Keratinocyte (primary cell): ENCODE results near the gene TICRR. TPM values are rescaled to one million over a fixed set of nuclear protein-coding genes. Genes with fewer than 3 reads are reported as not detected.

Experiments
- DNase-seq: peaks from one replicate; pipeline ENCODE4 v3.0.0-alpha.2; 2011; ENCODE audit warnings: low read depth, missing footprints, low spot score
- FAIRE-seq: peaks from 2 replicates; lab custom pipeline; 2011; peaks lifted over from hg19 to GRCh38; lab: Jason Lieb, UNC
- H2AFZ ChIP-seq: 2 replicates; pipeline ENCODE4 v1.6.0; 2012; ENCODE audit warnings: low read length, control low read depth, inconsistent platforms; ENCODE audit not compliant: control insufficient read depth
- H3K27ac ChIP-seq: 2 replicates; pipeline ENCODE4 v1.5.1; 2011; ENCODE audit warnings: low read length; ENCODE audit not compliant: control insufficient read depth, insufficient read depth
- H3K27me3 ChIP-seq: 3 replicates; pipeline ENCODE4 v1.6.0; 2011; ENCODE audit warnings: low read length; ENCODE audit not compliant: control insufficient read depth, insufficient read depth; ENCODE audit errors: extremely low read depth
- H3K36me3 ChIP-seq, 2 experiments: 2 replicates in 1 of 2; 3 replicates in 1 of 2; pipeline ENCODE4 v1.5.1; 2011; ENCODE audit warnings: low read length in 2 of 2, mild to moderate bottlenecking in 1 of 2; ENCODE audit not compliant: control insufficient read depth in 2 of 2, insufficient read depth in 2 of 2; ENCODE audit errors: extremely low read depth in 1 of 2
- H3K4me1 ChIP-seq: 3 replicates; pipeline ENCODE4 v1.5.1; 2011; ENCODE audit warnings: low read length; ENCODE audit not compliant: control insufficient read depth, insufficient read depth; ENCODE audit errors: extremely low read depth
- H3K4me2 ChIP-seq: 3 replicates; pipeline ENCODE4 v1.6.0; 2011; ENCODE audit warnings: low read depth, low read length; ENCODE audit not compliant: control insufficient read depth, insufficient read depth; ENCODE audit errors: extremely low read depth
- H3K4me3 ChIP-seq, 3 experiments: fragments of 200-600 bp in 1 of 3; sonication (generic) in 1 of 3; 2 replicates in 2 of 3; 3 replicates in 1 of 3; pipeline ENCODE4 v1.5.1; 2011 to 2016; ENCODE audit warnings: low read length in 3 of 3, mild to moderate bottlenecking in 3 of 3, control low read depth in 2 of 3, inconsistent platforms in 1 of 3, low read depth in 1 of 3, mixed read lengths in 1 of 3, mixed run types in 1 of 3, moderate library complexity in 1 of 3; ENCODE audit not compliant: control insufficient read depth in 2 of 3, insufficient read depth in 2 of 3; ENCODE audit errors: extremely low read depth in 1 of 3
- H3K79me2 ChIP-seq: 2 replicates; pipeline ENCODE4 v1.6.0; 2012; ENCODE audit warnings: low read length; ENCODE audit not compliant: control insufficient read depth, insufficient read depth
- H3K9ac ChIP-seq: 3 replicates; pipeline ENCODE4 v1.6.0; 2011; ENCODE audit warnings: low read length; ENCODE audit not compliant: control insufficient read depth, insufficient read depth; ENCODE audit errors: extremely low read depth
- H3K9me1 ChIP-seq: 3 replicates; pipeline ENCODE4 v1.6.0; 2011; ENCODE audit warnings: low read length; ENCODE audit not compliant: control insufficient read depth, insufficient read depth; ENCODE audit errors: extremely low read depth
- H3K9me3 ChIP-seq: 2 replicates; pipeline ENCODE4 v1.5.1; 2012; ENCODE audit warnings: low read depth, low read length; ENCODE audit not compliant: control insufficient read depth
- H4K20me1 ChIP-seq: 3 replicates; pipeline ENCODE4 v1.6.0; 2011; ENCODE audit warnings: low read length; ENCODE audit not compliant: control insufficient read depth, insufficient read depth; ENCODE audit errors: extremely low read depth
- CTCF ChIP-seq, 3 experiments: IDR thresholded peaks in 1 of 3; conservative IDR thresholded peaks in 1 of 3; optimal IDR thresholded peaks in 1 of 3; 2 replicates in 2 of 3; 3 replicates in 1 of 3; pipeline versions ENCODE3 to v1.5.1; 2011; ENCODE audit warnings: low read length in 3 of 3, mild to moderate bottlenecking in 3 of 3, moderate library complexity in 2 of 3, control low read depth in 1 of 3, inconsistent platforms in 1 of 3; ENCODE audit not compliant: insufficient read depth in 2 of 3; ENCODE audit errors: extremely low read depth in 1 of 3
- EZH2 ChIP-seq: IDR thresholded peaks from one replicate; pipeline ENCODE4 v1.6.1; 2012; ENCODE audit warnings: inconsistent platforms, mild to moderate bottlenecking, low read length, moderate library complexity
- dilution Hi-C: fragments of 300-500 bp; cut with MboI; formaldehyde crosslinking; loops from one replicate; pipeline ENCODE4 v1.7.0; 2020; ENCODE audit warnings: low sequenced_read_pairs; ENCODE audit not compliant: extremely low pct_ligation_motif_present
- polyA plus RNA-seq, 5 experiments: library from polyadenylated mRNA; depleted of rRNA in 3 of 5; stranded (reverse) in 3 of 5; stranded (forward) in 1 of 5; unstranded in 1 of 5; fragments of >200 nt; gene quantifications; 1 replicate in 1 of 5; 2 replicates in 3 of 5; 3 replicates in 1 of 5; pipeline versions ENCODE4 v1.2.1 to v1.2.3, GENCODE V29; 2011 to 2012; ENCODE audit warnings: missing spikeins in 2 of 5, low read depth in 1 of 5, low replicate concordance in 1 of 5

The TICRR gene
- polyA plus RNA-seq, 1 donor (not counting 4 experiments of a cell fraction or from before 2014, with no cell fraction given), result 2.9 TPM

- TF ChIP-seq EZH2, result no peak
- TF ChIP-seq CTCF (optimal IDR thresholded peaks at IDR 0.05 in 1 of 3, IDR thresholded peaks at IDR 0.05 in 1 of 3, conservative IDR thresholded peaks at IDR 0.05 in 1 of 3; ENCODE audit: extremely low read depth in 1 of 3, insufficient read depth in 2 of 3, low read length in 3 of 3), result no peak
- Histone ChIP-seq H3K4me1 (peaks cover 10% of the 10 kb centered on the region), H2AFZ (no peak overlapping the region), H3K9ac (no peak overlapping the region), H3K27me3 (no peaks in the 10 kb centered on the region), H3K36me3 (no peaks in the 10 kb centered on the region), H3K79me2 (no peaks in the 10 kb centered on the region), H3K9me3 (no peaks in the 10 kb centered on the region), H3K4me2 (no peak overlapping the region), H3K4me3 (no peak overlapping the region), H4K20me1 (no peaks in the 10 kb centered on the region), H3K9me1 (no peaks in the 10 kb centered on the region), H3K27ac (no peak overlapping the region)
- FAIRE-seq, result no peak
- DNase-seq, result no peak
- dilution Hi-C loops, result no loop called here
Observed at GRCh38 chr15:89660556-89660955, 85.3 kb downstream of the TICRR start.

GRCh38 chr15:89662893-89663626, 87.8 kb downstream of the TICRR start:
- Histone ChIP-seq H3K4me1 (peaks cover 10% of the 10 kb centered on the region), H2AFZ (peak overlapping the region; percentile 52), H3K27ac (peak overlapping the region; percentile 28), H3K9ac (peak overlapping the region; percentile 13), H3K9me1 (no peaks in the 10 kb centered on the region), H4K20me1 (no peaks in the 10 kb centered on the region), H3K36me3 (no peaks in the 10 kb centered on the region), H3K27me3 (no peaks in the 10 kb centered on the region), H3K4me3 (no peak overlapping the region), H3K9me3 (no peaks in the 10 kb centered on the region), H3K4me2 (peak overlapping the region; percentile 52), H3K79me2 (no peaks in the 10 kb centered on the region)
- DNase-seq (peak; percentile 21), FAIRE-seq (peak; percentile 95)
- TF ChIP-seq EZH2 (no peak), CTCF (optimal IDR thresholded peaks at IDR 0.05 in 1 of 3, IDR thresholded peaks at IDR 0.05 in 1 of 3, conservative IDR thresholded peaks at IDR 0.05 in 1 of 3; ENCODE audit: extremely low read depth in 1 of 3, insufficient read depth in 2 of 3, low read length in 3 of 3) (no peak)
- dilution Hi-C loops, result no loop called here
